Midbrain (tissue), 1 donor: ENCODE data around the gene PPIP5K1.
"Not testable (repeated sequence)": the region's sequence is repeated elsewhere in the genome, so short reads cannot be mapped to it uniquely, and the experiment has no call there.

Experiments
- DNase-seq: peaks from one replicate; lab custom pipeline; 2025; lab: John Stamatoyannopoulos, UW

The PPIP5K1 gene

DNA sequence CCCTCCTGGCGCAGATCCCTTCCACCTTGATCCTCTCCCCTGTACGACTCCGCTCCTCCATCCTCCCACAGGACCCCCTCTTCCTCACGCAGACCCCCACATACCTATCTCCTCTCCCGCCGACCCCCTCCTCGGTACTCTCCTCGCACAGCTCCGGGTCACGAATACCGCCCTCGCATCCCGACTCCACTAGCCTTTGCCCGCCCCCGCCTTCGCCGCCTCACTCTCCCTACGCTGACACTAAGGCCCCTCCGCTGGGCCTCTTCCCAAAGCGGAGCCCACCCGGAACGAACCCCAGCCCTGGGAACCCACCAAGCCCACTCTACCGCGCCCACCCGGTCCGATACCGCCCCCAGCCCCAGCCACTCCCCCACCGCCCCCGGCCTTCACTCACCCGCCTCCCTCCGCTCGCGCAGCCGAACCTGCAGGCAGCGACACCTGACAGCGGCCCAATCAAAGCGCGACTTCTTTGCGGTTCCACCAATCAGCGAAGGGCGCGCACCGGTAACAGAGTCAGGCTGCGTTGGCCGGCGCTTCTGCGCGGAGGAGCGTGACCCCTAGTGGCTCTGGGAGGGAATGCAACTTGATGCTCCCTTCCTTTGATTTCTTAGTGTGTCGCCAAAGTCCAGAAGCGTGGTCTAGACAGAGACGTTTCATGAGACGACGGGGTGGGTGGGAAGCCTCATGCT, at the start of gene PPIP5K1:
Gene PPIP5K1 (minus strand): TSS at position 431 of the 689 bp plus-strand sequence. CDS start 5,704 bp downstream, outside the sequence.
- DNase-seq: not testable (repeated sequence)

DNA sequence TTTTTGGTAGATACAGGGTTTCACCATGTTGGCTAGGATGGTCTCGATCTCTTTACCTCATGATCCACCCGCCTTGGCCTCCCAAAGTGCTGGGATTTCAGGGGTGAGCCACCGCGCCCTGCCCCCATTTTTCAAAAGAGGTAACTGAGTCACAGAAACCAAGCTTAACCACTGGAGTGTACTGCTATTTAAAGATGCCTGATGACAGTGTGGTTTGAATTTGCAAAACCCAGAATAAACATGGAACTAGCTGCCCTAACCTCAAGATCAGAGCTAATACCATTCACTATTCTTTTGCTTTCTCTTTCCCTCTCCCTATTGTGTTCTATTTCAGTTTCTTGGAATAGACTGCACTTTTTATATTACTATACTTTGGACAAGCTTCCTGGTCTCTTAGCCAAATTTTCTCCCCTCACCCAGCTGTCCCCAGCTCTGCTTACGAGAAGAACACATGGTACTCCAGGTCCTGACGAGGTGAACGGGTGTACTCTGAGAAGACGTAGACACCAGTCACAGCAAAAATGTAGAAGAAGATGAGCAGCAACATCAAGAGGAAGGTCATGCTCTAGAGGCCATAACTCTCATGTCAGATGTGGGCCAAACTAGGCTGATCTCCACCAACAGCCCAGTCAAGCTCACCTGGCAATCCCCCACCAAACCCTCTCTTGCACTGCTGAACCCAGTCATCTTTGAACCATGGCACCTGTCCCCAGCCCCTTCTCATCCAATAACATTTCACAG, 48.6 kb upstream of the PPIP5K1 start:
- not testable (repeated sequence) for DNase-seq

GRCh38 chr15:43626937-43627336, 36.9 kb upstream of the PPIP5K1 start:
- DNase-seq: not testable (repeated sequence)

DNA sequence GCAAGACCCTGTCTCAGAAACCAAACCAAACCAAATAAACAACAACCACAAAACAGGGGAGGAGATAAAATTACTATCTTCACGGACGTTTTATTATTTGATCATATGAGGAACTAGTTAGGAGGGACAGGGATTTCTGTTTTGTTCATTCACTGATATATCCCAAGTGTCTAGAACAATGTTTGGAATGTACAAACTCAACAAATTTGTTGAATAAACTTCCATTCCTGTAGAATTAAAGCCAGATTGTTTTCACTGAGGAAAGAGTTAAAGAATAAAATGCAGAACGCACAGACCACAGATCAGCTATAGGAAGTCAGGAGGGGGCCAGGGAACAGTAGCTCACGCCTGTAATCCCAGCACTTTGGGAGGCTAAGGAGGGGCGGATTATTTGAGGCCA, 35.1 kb upstream of the PPIP5K1 start:
- DNase-seq: no peak

GRCh38 chr15:43622068-43622799, 32.2 kb upstream of the PPIP5K1 start:
- DNase-seq: not testable (repeated sequence)

GRCh38 chr15:43618700-43619099, 28.7 kb upstream of the PPIP5K1 start, which contains the start of gene STRC:
Gene STRC, minus strand, starts transcription at chr15:43618800. Its CDS starts 78 bp downstream, at chr15:43618722.
- DNase-seq: not testable (repeated sequence)

GRCh38 chr15:43617750-43618149, 27.7 kb upstream of the PPIP5K1 start:
- not testable (repeated sequence) for DNase-seq

DNA sequence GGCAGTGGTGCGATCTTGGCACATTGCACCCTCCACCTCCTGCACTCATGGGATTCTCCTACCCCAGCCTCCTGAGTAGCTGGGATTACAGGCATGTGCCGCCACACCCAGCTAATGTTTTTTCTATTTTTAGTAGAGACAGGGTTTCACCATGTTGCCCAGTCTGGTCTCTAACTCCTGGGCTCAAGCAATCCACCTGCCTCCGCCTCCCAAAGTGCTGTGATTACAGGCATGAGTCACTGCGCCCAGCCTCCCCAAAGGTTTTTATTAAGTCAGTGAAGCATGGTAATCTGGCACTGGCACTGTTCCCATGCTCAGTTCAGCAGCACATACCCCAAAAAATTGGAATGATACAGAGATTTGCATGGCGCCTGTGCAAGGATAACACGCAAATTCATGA, 12.2 kb upstream of the PPIP5K1 start:
- not testable (repeated sequence) for DNase-seq

DNA sequence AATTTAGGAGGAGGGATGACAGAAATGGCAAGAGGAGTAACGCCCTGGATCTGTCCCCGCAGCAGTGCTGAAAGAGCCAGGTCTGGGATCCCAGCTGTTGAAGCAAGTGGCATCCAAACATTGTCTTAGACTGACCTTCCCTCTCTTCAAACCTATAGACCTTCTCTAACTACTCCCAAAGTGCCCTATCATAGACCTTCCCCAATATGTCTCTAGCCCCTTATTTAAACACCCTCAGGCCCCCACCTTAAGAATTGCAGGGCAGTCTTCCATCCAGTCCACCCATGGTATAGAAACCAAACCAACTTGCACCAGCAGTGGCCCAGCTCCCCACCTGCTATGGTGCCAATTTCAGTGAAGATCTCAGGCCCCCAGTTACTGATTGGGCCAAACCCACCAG, 10.2 kb upstream of the PPIP5K1 start:
- not testable (repeated sequence) for DNase-seq

DNA sequence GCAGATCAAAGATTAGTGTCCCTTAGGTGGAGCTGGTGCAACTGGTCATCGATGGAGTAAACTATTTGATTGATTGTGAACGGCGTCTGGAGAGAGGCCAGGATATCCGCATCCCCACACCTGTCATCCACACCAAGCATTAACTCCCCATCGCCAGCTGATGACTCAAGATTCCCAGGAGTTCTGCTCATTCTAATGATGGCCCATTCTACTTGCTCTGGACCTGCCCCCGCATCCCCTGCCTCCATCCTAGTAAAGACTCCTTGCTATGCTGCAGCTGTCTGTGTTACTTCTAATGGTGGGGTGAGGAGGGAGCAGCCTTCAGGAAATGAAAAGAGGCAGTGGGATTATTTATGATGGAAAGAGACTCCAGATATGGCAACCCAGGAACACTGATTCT, 9.1 kb upstream of the PPIP5K1 start:
- not testable (repeated sequence) for DNase-seq

- not testable (repeated sequence) for DNase-seq
Observed at GRCh38 chr15:43593328-43594190, 3.6 kb upstream of the PPIP5K1 start, which contains the start of gene CKMT1B. Gene CKMT1B, plus strand, starts transcription at chr15:43594027. Its CDS starts 192 bp downstream, at chr15:43594219.

- not testable (repeated sequence) for DNase-seq
Observed at GRCh38 chr15:43592841-43593240, 2.8 kb upstream of the PPIP5K1 start.

DNA sequence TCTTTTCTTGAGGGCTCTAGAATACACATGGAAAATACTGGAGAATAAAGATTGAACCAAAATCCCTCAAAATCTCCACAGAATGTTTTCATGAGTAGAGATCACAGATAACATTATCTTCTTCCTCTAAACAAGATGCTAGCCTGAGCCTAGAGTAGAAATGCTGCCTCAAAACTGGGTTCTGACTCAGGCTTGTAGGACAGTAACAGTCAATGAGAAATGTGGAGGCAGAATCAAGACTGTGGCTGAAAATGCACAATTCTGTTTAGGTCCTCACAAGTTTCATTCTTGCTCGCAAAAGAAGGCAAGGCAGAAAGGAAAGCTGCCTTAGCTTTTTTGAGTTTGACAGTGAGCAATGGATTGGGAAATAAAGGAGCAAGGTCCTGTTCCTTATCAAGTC, 15.4 kb downstream of the PPIP5K1 start:
- not testable (repeated sequence) for DNase-seq

- not testable (repeated sequence) for DNase-seq
Observed at GRCh38 chr15:43566615-43567014, 23.4 kb downstream of the PPIP5K1 start.

GRCh38 chr15:43563793-43564192, 26.2 kb downstream of the PPIP5K1 start:
- DNase-seq: not testable (repeated sequence)

- not testable (repeated sequence) for DNase-seq
Observed at GRCh38 chr15:43562753-43563152, 27.3 kb downstream of the PPIP5K1 start.

- no peak for DNase-seq
Observed at GRCh38 chr15:43552986-43553385, 37.0 kb downstream of the PPIP5K1 start.

DNA sequence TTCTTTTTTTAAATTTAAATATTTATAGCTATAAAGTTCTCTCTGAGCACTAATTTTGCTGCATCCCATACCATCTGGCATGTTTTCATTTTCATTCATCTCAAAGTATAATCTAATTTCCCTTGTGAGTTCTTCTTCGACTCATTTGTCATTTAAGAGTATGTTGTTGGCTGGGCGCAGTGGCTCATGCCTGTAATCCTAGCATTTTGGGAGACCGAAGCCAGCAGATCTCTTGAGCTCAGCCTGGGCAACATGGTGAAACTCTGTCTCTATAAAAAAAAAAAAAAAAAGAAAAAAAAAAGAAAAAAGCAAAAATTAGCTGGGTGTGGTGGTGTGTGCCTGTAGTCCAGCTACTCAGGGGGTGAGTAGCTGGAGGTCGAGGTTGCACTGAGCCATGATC, 37.8 kb downstream of the PPIP5K1 start:
- no peak for DNase-seq

- no peak for DNase-seq
Observed at GRCh38 chr15:43550527-43551363, 39.3 kb downstream of the PPIP5K1 start.

DNA sequence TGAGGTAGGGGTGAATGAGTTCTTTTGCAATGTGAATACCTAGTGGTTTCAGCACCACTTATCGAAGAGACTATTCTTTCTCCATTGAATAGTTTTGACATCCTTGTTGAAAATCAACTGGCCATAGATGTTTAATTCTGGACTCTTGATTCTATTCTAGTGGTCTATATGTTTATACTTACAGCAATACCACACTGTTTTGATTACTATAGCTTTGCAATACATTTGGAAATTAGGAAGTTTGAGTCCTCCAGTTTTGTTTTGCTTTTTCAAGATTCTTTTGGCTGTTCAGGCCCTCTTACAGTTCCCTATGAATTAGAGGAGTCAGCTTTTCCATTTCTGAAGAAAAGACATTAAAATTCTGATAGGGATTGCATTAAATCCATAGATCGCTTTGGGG, 42.5 kb downstream of the PPIP5K1 start:
- DNase-seq: no peak
